PC-3 (cell line): ENCODE data around the gene PFKFB2. TPM values are rescaled to one million over a fixed set of nuclear protein-coding genes. Genes with fewer than 3 reads are reported as not detected.

Experiments used
- ATAC-seq: fragments of 200-7000 bp; cut with Tn5 transposase; 2 replicates; pipeline ENCODE4 v1.9.1; 2020; ENCODE audit warnings: mild to moderate bottlenecking, moderate library complexity
- BruUV-seq: library from RNA; stranded (reverse); fragments of 400-500 nt; replicated peaks from 2 replicates; lab custom pipeline; 2021; lab: Mats Ljungman, UMichigan
- CTCF ChIA-PET: fragments of 300-600 bp; sonication (Branson Sonifier 250); formaldehyde crosslinking; loops from one replicate; lab custom pipeline; 2022; ENCODE audit warnings: antibody characterized with exemption; lab: Charles Lee
- POLR2A ChIA-PET: fragments of 300-600 bp; sonication (Branson Sonifier 250); formaldehyde crosslinking; loops from one replicate; lab custom pipeline; 2022; ENCODE audit warnings: antibody characterized with exemption; ENCODE audit not compliant: unreplicated experiment; lab: Charles Lee
- DNase-seq: peaks from one replicate; pipeline ENCODE4 v3.0.0-alpha.2; 2015
- H2AFZ ChIP-seq: fragments of 300-600 bp; sonication (generic); 2 replicates; pipeline ENCODE4 v1.6.0; 2016; ENCODE audit warnings: antibody characterized with exemption, low read length
- H3F3A ChIP-seq: fragments of 300-600 bp; sonication (generic); one replicate; pipeline ENCODE4 v1.6.0; 2017; ENCODE audit warnings: antibody characterized with exemption, low read length, control low read depth, mild to moderate bottlenecking; ENCODE audit not compliant: unreplicated experiment
- H3K27ac ChIP-seq: fragments of 300-600 bp; sonication (generic); 2 replicates; pipeline ENCODE4 v1.5.1; 2016; ENCODE audit warnings: mild to moderate bottlenecking, low read length
- H3K27me3 ChIP-seq: fragments of 300-600 bp; sonication (generic); 2 replicates; pipeline ENCODE4 v1.6.1; 2016; ENCODE audit warnings: low read length, mixed read lengths
- H3K36me3 ChIP-seq: fragments of 300-600 bp; sonication (generic); 2 replicates; pipeline ENCODE4 v1.6.1; 2016; ENCODE audit warnings: low read depth, mixed run types, low read length, mixed read lengths
- H3K4me1 ChIP-seq: fragments of 300-600 bp; sonication (generic); 2 replicates; pipeline ENCODE4 v1.5.1; 2016; ENCODE audit warnings: low read length; ENCODE audit not compliant: insufficient read depth
- H3K4me2 ChIP-seq: fragments of 300-600 bp; sonication (generic); 2 replicates; pipeline ENCODE4 v1.6.0; 2016; ENCODE audit warnings: low read length
- H3K4me3 ChIP-seq: fragments of 300-600 bp; sonication (generic); 2 replicates; pipeline ENCODE4 v1.5.1; 2016; ENCODE audit warnings: mild to moderate bottlenecking, low read length, mixed read lengths
- H3K79me2 ChIP-seq: fragments of 300-600 bp; sonication (generic); 2 replicates; pipeline ENCODE4 v1.6.1; 2017; ENCODE audit warnings: low read length, mixed read lengths
- H3K9ac ChIP-seq: fragments of 300-600 bp; sonication (generic); 2 replicates; pipeline ENCODE4 v1.6.0; 2016; ENCODE audit warnings: mild to moderate bottlenecking, low read length
- H3K9me2 ChIP-seq: fragments of 300-600 bp; sonication (generic); replicated peaks from 2 replicates; pipeline ENCODE4 v1.6.1; 2016; ENCODE audit warnings: mixed run types, low read length, mixed read lengths
- H3K9me3 ChIP-seq: fragments of 300-600 bp; sonication (generic); 2 replicates; pipeline ENCODE4 v1.6.1; 2016; ENCODE audit warnings: low read length, mixed read lengths
- H4K20me1 ChIP-seq: fragments of 300-600 bp; sonication (generic); 2 replicates; pipeline ENCODE4 v1.6.1; 2016; ENCODE audit warnings: low read length, mixed read lengths
- EZH2 ChIP-seq: fragments of 300-600 bp; sonication (generic); IDR thresholded peaks from one replicate; pipeline ENCODE4 v1.6.1; 2017; ENCODE audit warnings: antibody characterized with exemption, mild to moderate bottlenecking, low read length; ENCODE audit not compliant: unreplicated experiment
- EZH2phosphoT487 ChIP-seq: fragments of 300-600 bp; sonication (generic); IDR thresholded peaks from 2 replicates; pipeline ENCODE4 v1.6.1; 2018; ENCODE audit warnings: mild to moderate bottlenecking, antibody characterized with exemption, low read length, borderline replicate concordance
- intact Hi-C: fragments of 100-400 bp; cut with micrococcal nuclease; formaldehyde crosslinking; loops from 2 replicates; pipeline ENCODE4 v1.9.0; 2023
- total RNA-seq: library from RNA; depleted of rRNA; stranded (reverse); fragments of >200 nt; gene quantifications from 2 replicates; pipeline ENCODE4 v1.2.3, GENCODE V29; 2014
- TF ChIP-seq, protein P1 (sequence below): fragments of 300-600 bp; sonication (generic); conservative IDR thresholded peaks from 2 replicates; pipeline ENCODE4 v1.5.1; 2017; ENCODE audit warnings: antibody characterized with exemption, low read depth, mild to moderate bottlenecking, low read length

Gene PFKFB2
- total RNA-seq, 1 experiment from 2014 or later = 48.6 TPM

DNA sequence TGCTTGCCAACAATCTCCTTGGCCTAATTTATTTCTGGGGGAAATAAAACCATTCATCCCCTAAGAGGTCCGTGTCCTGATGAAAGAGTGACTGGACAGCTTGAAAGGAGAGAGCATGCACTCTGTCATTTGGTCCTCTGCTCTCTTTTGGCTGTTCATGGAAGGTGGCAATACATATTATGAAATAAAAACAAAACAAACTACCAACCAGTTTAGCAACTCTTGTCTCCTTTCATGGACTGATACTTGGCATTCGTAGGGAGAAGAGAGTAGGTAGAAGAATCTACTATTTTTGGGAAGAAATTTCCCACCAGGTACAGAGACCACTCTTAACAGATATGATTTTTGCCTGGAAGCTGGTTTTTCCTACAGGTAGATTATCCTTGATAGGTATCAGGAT is 19.8 kb upstream of the PFKFB2 start:
- Histone ChIP-seq H3K9me2 (no peaks in the 10 kb centered on the region), H2AFZ (no peak overlapping the region), H3K4me2 (peak overlapping the region; percentile 89), H3K36me3 (no peaks in the 10 kb centered on the region), H3K9ac (peak overlapping the region; percentile 38), H3K4me1 (peaks cover 81% of the 10 kb centered on the region), H4K20me1 (no peaks in the 10 kb centered on the region), H3F3A (peaks cover 10% of the 10 kb centered on the region), H3K4me3 (peak overlapping the region; percentile 15; the same call in 1 of the 2 replicates), H3K27me3 (no peaks in the 10 kb centered on the region), H3K9me3 (no peaks in the 10 kb centered on the region), H3K79me2 (peaks cover 49% of the 10 kb centered on the region), H3K27ac (peak overlapping the region; percentile 76)
- TF ChIP-seq EZH2phosphoT487 = no peak
- TF ChIP-seq, protein P1, sequence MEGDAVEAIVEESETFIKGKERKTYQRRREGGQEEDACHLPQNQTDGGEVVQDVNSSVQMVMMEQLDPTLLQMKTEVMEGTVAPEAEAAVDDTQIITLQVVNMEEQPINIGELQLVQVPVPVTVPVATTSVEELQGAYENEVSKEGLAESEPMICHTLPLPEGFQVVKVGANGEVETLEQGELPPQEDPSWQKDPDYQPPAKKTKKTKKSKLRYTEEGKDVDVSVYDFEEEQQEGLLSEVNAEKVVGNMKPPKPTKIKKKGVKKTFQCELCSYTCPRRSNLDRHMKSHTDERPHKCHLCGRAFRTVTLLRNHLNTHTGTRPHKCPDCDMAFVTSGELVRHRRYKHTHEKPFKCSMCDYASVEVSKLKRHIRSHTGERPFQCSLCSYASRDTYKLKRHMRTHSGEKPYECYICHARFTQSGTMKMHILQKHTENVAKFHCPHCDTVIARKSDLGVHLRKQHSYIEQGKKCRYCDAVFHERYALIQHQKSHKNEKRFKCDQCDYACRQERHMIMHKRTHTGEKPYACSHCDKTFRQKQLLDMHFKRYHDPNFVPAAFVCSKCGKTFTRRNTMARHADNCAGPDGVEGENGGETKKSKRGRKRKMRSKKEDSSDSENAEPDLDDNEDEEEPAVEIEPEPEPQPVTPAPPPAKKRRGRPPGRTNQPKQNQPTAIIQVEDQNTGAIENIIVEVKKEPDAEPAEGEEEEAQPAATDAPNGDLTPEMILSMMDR = no peak
- no peak for TF ChIP-seq EZH2
- ChIA-PET CTCF (interaction anchor here (0.6 to 2.8 kb wide), 5 partner anchors 11 to 466 kb away, joined by 3 to 11 read pairs (median 5); no protein-coding TSS in a partner anchor), POLR2A (interaction anchor here (0.6 to 6.3 kb wide), 12 partner anchors 13 to 421 kb away, joined by 3 to 97 read pairs (median 6); partner anchors contain the start of genes PFKFB2 and YOD1)
- DNase-seq (peak; percentile 33), ATAC-seq (no peak)
- no TSS peak for BruUV-seq
- intact Hi-C loops = no loop called here

DNA sequence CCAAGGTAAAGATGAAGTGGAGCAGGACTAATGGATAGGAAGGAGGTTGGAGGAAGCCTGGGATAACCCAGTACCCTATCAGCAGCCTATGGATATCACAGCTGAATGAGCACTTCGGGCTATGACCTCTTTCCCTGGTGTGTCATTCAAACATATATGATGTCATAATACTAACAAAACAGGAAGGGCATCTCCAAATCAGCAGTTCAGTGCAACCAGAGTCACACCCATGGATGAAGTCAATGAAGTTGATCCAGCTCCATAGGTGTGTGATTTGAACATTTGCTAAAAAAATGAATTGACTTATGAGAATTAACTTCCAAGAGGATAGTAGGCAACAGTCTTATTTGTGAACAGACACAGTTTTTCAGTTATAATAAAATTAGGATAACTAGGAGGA is 18.9 kb upstream of the PFKFB2 start:
- TF ChIP-seq EZH2phosphoT487 = no peak
- no peak for TF ChIP-seq EZH2
- TF ChIP-seq, protein P1 = no peak
- Histone ChIP-seq H3K4me3 (no peak overlapping the region), H3K27me3 (no peaks in the 10 kb centered on the region), H3K4me2 (peak overlapping the region; percentile 9; the same call in 1 of the 2 replicates), H2AFZ (no peak overlapping the region), H3K36me3 (no peaks in the 10 kb centered on the region), H4K20me1 (no peaks in the 10 kb centered on the region), H3F3A (peaks cover 7% of the 10 kb centered on the region), H3K79me2 (peaks cover 40% of the 10 kb centered on the region), H3K9ac (peak overlapping the region; percentile 5), H3K4me1 (peaks cover 72% of the 10 kb centered on the region), H3K9me3 (no peaks in the 10 kb centered on the region), H3K9me2 (no peaks in the 10 kb centered on the region), H3K27ac (peak overlapping the region; percentile 76)
- ATAC-seq = no peak
- intact Hi-C loops = no loop called here
- BruUV-seq = no TSS peak
- POLR2A ChIA-PET = interaction anchor here (0.6 to 0.8 kb wide), 2 partner anchors 370 to 399 kb away, joined by 3 read pairs; partner anchors contain the start of gene DYRK3
- DNase-seq = no peak
- CTCF ChIA-PET = interaction anchor here (2.8 kb wide), 1 partner anchor 52 kb away, joined by 11 read pairs; no protein-coding TSS in a partner anchor

DNA sequence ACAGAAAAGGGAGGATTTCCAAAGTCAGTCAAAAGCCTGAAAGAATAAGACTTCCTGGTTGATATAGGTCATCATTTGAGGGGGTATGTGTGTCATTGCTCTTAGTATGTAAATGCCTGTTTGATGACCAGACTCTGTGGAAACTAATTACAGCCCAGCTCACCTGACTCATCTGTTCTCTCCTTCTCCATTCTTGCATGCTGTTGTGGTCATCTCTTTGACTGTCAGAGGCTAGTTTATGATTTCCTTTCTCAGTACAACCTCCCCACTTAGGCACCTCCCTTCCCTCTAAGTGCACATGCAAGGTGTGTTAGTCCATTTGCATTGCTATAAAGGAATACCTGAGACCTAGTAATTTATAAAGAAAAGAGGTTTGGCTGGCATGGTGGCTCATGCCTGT is 18.1 kb upstream of the PFKFB2 start:
- TF ChIP-seq EZH2 = no peak
- TF ChIP-seq EZH2phosphoT487 = no peak
- TF ChIP-seq, protein P1 = no peak
- peaks cover 33% of the 10 kb centered on the region for H3K79me2 ChIP-seq
- H3K9me3 ChIP-seq = no peaks in the 10 kb centered on the region
- ChIA-PET POLR2A (interaction anchor here (0.6 to 1.0 kb wide), 3 partner anchors 15 to 400 kb away, joined by 3 to 7 read pairs (median 3); partner anchors contain the start of gene DYRK3), CTCF (interaction anchor here (0.6 kb wide), 1 partner anchor 15 kb away, joined by 4 read pairs; no protein-coding TSS in a partner anchor)
- peak overlapping the region; percentile 76 for H3K27ac ChIP-seq
- peak overlapping the region; percentile 45 for H3K9ac ChIP-seq
- peak overlapping the region; percentile 9 for H3K4me2 ChIP-seq
- no peak overlapping the region for H2AFZ ChIP-seq
- H3K4me3 ChIP-seq = no peak overlapping the region
- no peaks in the 10 kb centered on the region for H3K9me2 ChIP-seq
- peaks cover 7% of the 10 kb centered on the region for H3F3A ChIP-seq
- no peaks in the 10 kb centered on the region for H3K27me3 ChIP-seq
- no peaks in the 10 kb centered on the region for H3K36me3 ChIP-seq
- DNase-seq = peak; percentile 88
- peak; percentile 5 for ATAC-seq
- no peaks in the 10 kb centered on the region for H4K20me1 ChIP-seq
- BruUV-seq = no TSS peak
- intact Hi-C loops = loop anchor here (1.0 kb wide), 1 partner anchor 11 kb away; no protein-coding TSS in a partner anchor
- H3K4me1 ChIP-seq = peaks cover 65% of the 10 kb centered on the region
